ENCODE data around the gene CTSZ.
"Not testable (repeated sequence)": the region's sequence is repeated elsewhere in the genome, so short reads cannot be mapped to it uniquely, and the experiment has no call there.

Gene CTSZ

GRCh38 chr20:58963060-58963584 lies 43.9 kb downstream of the CTSZ start:
- H3K4me1 ChIP-seq (ENCODE audit: control insufficient read depth in 1 of 2, insufficient read depth in 1 of 2, low read depth in 1 of 2, low read length in 1 of 2), result no peaks in the 10 kb centered on the region
- no peak overlapping the region for H3K4me3 ChIP-seq (ENCODE audit: low read depth in 1 of 2, low read length in 1 of 2)
- no peaks in the 10 kb centered on the region for H3K9me3 ChIP-seq
- TF ChIP-seq, protein P1, sequence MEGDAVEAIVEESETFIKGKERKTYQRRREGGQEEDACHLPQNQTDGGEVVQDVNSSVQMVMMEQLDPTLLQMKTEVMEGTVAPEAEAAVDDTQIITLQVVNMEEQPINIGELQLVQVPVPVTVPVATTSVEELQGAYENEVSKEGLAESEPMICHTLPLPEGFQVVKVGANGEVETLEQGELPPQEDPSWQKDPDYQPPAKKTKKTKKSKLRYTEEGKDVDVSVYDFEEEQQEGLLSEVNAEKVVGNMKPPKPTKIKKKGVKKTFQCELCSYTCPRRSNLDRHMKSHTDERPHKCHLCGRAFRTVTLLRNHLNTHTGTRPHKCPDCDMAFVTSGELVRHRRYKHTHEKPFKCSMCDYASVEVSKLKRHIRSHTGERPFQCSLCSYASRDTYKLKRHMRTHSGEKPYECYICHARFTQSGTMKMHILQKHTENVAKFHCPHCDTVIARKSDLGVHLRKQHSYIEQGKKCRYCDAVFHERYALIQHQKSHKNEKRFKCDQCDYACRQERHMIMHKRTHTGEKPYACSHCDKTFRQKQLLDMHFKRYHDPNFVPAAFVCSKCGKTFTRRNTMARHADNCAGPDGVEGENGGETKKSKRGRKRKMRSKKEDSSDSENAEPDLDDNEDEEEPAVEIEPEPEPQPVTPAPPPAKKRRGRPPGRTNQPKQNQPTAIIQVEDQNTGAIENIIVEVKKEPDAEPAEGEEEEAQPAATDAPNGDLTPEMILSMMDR (IDR thresholded peaks at IDR 0.05), result no peak
- H3K27ac ChIP-seq, result no peak overlapping the region
- peaks cover 10% of the 10 kb centered on the region for H3K27me3 ChIP-seq
- H3K36me3 ChIP-seq, result no peaks in the 10 kb centered on the region

- Histone ChIP-seq H3K27me3 (peaks cover 5% of the 10 kb centered on the region), H3K27ac (no peak overlapping the region), H3K4me1 (ENCODE audit: control insufficient read depth in 1 of 2, insufficient read depth in 1 of 2, low read depth in 1 of 2, low read length in 1 of 2) (peaks cover 7 to 9% of the 10 kb centered on the region in 2 experiments), H3K36me3 (no peaks in the 10 kb centered on the region), H3K4me3 (ENCODE audit: low read depth in 1 of 2, low read length in 1 of 2) (no peak overlapping the region), H3K9me3 (no peaks in the 10 kb centered on the region)
- TF ChIP-seq, protein P1 (IDR thresholded peaks at IDR 0.05), result no peak
Measured at GRCh38 chr20:58959652-58960051, 47.4 kb downstream of the CTSZ start.

DNA sequence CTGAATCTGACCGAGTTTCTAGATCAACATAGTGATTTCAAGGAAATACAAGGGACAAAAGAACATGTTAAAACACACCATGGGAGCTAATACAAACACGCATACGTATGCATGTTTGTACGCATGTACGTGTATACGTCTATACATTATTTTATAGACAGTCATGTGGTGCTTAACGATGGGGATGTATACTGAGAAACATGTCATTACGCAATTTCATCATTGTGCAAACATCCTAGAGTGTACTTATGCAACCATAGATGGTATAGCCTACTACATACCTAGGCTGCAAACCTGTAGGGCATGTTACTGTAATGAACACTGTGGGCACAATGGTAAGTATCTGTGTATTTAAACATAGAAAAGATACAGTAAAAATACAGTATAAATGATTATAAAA lies 51.0 kb downstream of the CTSZ start:
- no peak overlapping the region for H3K27ac ChIP-seq
- peaks cover 5% of the 10 kb centered on the region for H3K27me3 ChIP-seq
- no peaks in the 10 kb centered on the region for H3K36me3 ChIP-seq
- H3K4me3 ChIP-seq (ENCODE audit: low read depth in 1 of 2, low read length in 1 of 2), result no peak overlapping the region
- TF ChIP-seq, protein P1 (IDR thresholded peaks at IDR 0.05), result no peak
- H3K4me1 ChIP-seq (ENCODE audit: control insufficient read depth in 1 of 2, insufficient read depth in 1 of 2, low read depth in 1 of 2, low read length in 1 of 2), result peaks cover 7 to 9% of the 10 kb centered on the region in 2 experiments
- H3K9me3 ChIP-seq, result no peaks in the 10 kb centered on the region

- no peaks in the 10 kb centered on the region for H3K9me3 ChIP-seq
- H3K36me3 ChIP-seq, result no peaks in the 10 kb centered on the region
- TF ChIP-seq, protein P1 (IDR thresholded peaks at IDR 0.05), result no peak
- no peak overlapping the region for H3K4me3 ChIP-seq (ENCODE audit: low read depth in 1 of 2, low read length in 1 of 2)
- H3K27me3 ChIP-seq, result no peaks in the 10 kb centered on the region
- no peak overlapping the region for H3K27ac ChIP-seq
- H3K4me1 ChIP-seq (ENCODE audit: control insufficient read depth in 1 of 2, insufficient read depth in 1 of 2, low read depth in 1 of 2, low read length in 1 of 2), result peaks cover 7 to 9% of the 10 kb centered on the region in 2 experiments
Measured at GRCh38 chr20:58953050-58953449, 54.0 kb downstream of the CTSZ start.

DNA sequence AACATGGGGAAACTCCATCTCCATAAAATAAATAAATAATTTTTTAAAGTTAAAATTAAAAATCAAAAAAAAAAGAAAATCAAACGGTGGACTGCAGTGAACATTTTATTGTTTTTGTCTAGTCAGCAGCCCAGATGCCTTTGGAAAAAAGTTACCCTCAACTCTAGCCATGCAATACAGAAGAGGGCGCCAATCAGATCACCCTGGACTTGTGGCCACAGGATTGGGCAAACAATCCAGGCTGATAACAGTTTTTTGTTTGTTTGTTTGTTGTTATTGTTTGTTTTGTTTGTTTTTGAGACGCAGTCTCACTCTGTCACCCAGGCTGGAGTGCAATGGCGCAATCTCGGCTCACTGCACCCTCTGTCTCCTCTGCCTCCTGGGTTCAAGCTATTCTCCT lies 56.5 kb downstream of the CTSZ start:
- Histone ChIP-seq H3K9me3 (no peaks in the 10 kb centered on the region), H3K36me3 (no peaks in the 10 kb centered on the region), H3K4me3 (ENCODE audit: low read depth in 1 of 2, low read length in 1 of 2) (no peak overlapping the region), H3K27me3 (no peaks in the 10 kb centered on the region), H3K27ac (no peak overlapping the region), H3K4me1 (ENCODE audit: control insufficient read depth in 1 of 2, insufficient read depth in 1 of 2, low read depth in 1 of 2, low read length in 1 of 2) (peaks cover 0 to under 1% of the 10 kb centered on the region in 2 experiments)
- TF ChIP-seq, protein P1 (IDR thresholded peaks at IDR 0.05), result no peak

GRCh38 chr20:58947797-58948388 lies 59.2 kb downstream of the CTSZ start:
- H3K4me1 ChIP-seq (ENCODE audit: control insufficient read depth in 1 of 2, insufficient read depth in 1 of 2, low read depth in 1 of 2, low read length in 1 of 2); H3K36me3 ChIP-seq; H3K27me3 ChIP-seq; H3K4me3 ChIP-seq (ENCODE audit: low read depth in 1 of 2, low read length in 1 of 2); H3K9me3 ChIP-seq; H3K27ac ChIP-seq: not testable (repeated sequence)

Measured in neutrophil (primary cell).